ENCODE measurements around the gene SLC25A13.

DNA sequence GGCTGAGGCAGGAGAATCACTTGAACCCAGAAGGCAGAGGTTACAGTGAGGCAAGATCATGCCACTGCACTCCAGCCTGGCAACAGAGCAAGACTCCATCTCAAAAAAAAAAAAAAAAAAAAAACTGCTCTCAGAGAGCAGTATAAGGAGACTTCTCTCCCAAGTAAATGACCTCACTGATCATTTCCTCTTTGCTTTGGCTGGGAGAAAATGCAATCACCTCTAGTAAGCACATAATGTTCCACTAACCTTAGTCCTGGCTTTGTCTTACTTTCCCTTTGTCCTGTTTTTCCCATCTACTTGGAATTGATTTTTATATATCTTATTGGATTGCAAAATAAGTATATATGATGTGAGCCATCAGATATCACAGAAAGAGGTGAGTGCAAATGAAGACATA lies 2.5 kb downstream of the SLC25A13 start:
- no peak for TF ChIP-seq EZH2 (IDR thresholded peaks at IDR 0.05; ENCODE audit: low read length, missing control alignments)
- TF ChIP-seq, protein P1, sequence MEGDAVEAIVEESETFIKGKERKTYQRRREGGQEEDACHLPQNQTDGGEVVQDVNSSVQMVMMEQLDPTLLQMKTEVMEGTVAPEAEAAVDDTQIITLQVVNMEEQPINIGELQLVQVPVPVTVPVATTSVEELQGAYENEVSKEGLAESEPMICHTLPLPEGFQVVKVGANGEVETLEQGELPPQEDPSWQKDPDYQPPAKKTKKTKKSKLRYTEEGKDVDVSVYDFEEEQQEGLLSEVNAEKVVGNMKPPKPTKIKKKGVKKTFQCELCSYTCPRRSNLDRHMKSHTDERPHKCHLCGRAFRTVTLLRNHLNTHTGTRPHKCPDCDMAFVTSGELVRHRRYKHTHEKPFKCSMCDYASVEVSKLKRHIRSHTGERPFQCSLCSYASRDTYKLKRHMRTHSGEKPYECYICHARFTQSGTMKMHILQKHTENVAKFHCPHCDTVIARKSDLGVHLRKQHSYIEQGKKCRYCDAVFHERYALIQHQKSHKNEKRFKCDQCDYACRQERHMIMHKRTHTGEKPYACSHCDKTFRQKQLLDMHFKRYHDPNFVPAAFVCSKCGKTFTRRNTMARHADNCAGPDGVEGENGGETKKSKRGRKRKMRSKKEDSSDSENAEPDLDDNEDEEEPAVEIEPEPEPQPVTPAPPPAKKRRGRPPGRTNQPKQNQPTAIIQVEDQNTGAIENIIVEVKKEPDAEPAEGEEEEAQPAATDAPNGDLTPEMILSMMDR (conservative IDR thresholded peaks at IDR 0.05 in 1 of 2, IDR thresholded peaks at IDR 0.05 in 1 of 2; ENCODE audit: low read depth in 1 of 2, low read length in 2 of 2), result no peak
